ENCODE measurements around the gene SCAP.

SCAP gene

GRCh38 chr3:47429476-47430270, 46.1 kb downstream of the SCAP start:
- DNase-seq = no peak

DNA sequence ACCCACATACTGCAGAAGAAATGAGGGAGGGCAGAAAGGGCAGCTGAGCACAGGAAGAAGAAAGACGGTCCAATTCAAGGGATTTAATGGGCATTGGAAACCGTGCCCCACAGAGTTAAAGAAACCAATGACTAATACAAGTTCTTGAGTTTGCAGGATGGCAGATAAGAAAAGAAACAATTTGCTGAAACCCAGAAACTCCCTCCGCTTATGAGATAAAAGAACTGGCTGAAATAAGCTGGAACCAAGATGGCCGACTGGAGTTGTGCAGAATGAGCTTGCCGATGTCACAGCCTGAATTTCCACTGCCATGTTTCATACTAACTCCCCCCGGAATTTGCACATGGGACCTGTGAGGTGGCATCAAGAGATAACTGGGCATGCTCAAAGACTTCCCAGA, 47.1 kb downstream of the SCAP start:
- DNase-seq = no peak

- DNase-seq = no peak
Measured at GRCh38 chr3:47427866-47428265, 47.9 kb downstream of the SCAP start.

GRCh38 chr3:47425959-47426358, 49.8 kb downstream of the SCAP start:
- no peak for DNase-seq

- no peak for DNase-seq
Measured at GRCh38 chr3:47425383-47425778, 50.4 kb downstream of the SCAP start.

- no peak for DNase-seq
Measured at GRCh38 chr3:47424434-47425382, 51.0 kb downstream of the SCAP start.

DNA sequence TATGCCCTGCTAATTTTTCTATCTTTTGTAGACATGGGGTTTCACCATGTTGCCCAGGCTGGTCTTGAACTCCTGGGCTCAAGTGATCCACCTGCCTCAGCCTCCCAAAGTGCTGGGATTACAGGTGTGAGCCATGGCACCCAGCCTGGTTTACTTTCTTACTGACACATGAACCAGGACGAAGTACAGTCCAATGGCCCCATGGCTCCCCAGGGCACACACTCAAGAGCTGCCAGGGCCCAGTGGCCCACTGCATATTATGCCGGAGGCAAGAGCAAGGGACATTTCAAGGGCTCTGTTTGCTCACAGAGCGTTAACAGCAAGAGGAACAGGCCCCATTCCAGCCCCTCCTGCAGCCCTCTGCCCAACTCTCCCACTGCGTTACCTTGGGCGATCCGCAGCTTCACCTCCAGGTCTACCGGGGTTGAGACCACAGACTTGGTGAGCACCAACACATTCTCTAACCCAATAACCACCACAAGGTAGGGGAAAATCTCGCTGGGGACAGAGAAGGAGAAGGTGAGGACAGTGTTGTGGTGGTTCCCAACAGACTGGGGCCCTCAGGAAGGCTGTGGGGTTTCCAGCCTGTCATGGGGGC, 52.1 kb downstream of the SCAP start:
- DNase-seq = no peak

- DNase-seq = no peak
Measured at GRCh38 chr3:47422743-47423142, 53.0 kb downstream of the SCAP start.

GRCh38 chr3:47421741-47422649, 53.7 kb downstream of the SCAP start:
- DNase-seq = no peak

GRCh38 chr3:47420511-47421484, 54.9 kb downstream of the SCAP start:
- DNase-seq = peak; percentile 89

DNA sequence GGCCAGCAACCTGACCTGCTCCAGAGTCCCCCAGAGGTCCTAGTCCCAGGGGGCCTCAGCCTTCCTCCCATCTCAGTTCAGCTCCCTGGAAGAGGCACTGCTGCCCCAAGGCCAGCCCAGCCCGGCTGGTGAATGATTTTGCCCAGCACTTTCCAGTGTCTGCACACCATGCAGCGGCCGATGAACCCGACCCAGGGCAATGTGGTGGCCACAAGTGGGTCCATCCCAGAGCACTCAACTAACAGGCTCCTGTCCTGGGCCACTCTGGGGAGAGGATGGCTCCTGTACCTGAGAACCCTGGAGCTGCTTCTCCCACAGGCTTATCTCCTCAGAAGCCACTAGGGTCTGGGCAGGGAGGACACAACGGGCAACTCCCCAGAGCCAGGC, 55.7 kb downstream of the SCAP start:
- no peak for DNase-seq

GRCh38 chr3:47419083-47420043, 56.4 kb downstream of the SCAP start:
- no peak for DNase-seq

GRCh38 chr3:47418167-47419082, 57.3 kb downstream of the SCAP start:
- no peak for DNase-seq

- DNase-seq = no peak
Measured at GRCh38 chr3:47416041-47416440, 59.7 kb downstream of the SCAP start.

- no peak for DNase-seq
Measured at GRCh38 chr3:47414666-47415587, 60.8 kb downstream of the SCAP start.

DNA sequence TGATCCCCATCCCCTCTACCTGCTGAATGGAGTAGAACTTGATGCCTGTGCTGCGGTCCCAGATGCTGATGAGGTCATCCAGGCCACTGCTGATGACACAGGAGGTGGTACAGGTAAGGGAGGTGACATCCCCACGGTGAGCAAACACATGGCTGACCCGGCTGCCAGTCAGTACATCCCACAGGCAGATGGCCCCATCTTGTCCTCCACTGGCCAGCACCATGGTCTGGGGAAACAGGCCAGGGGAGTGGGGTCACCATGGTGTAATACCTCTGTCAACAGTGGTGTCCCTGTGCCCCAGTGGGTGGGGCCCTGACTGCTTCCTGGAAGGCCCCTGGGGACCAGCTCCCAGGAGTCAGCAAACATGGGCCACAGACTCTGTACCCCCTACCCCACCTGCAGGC, 61.6 kb downstream of the SCAP start:
- no peak for DNase-seq

DNA sequence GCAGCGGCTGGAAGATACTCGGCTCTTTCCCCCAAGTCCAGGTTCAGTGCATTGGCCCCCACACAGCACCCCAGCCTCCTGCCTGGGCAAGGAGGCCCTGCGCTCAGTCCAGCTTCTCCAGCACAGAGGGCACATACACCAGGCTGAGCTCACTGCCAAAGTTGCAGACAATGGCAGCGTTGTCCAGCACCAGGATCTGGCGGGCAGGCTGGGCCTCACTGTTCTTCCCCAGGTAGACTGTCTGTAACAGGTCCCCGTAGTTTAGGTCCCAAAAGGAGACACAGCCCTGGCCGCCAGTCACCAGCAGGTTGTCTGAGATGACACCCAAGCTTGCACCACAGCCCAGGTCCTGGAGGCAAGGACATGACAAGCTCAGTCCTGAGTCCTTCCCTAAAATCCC, 62.0 kb downstream of the SCAP start:
- no peak for DNase-seq

Measured in activated CD4-positive, alpha-beta T cell treated with anti-CD3 and anti-CD28 coated beads, Interleukin-2, amount 50 U/mL, for 1 hour (primary cell).